ENCODE measurements around the gene IMMT. TPM values are rescaled to one million over a fixed set of nuclear protein-coding genes. Genes with fewer than 3 reads are reported as not detected.

Gene IMMT
- total RNA-seq, 1 experiment from 2014 or later: 112 TPM

GRCh38 chr2:86097114-86097896 lies 98.0 kb downstream of the IMMT start:
- no peaks in the 10 kb centered on the region for H3K9me3 ChIP-seq (ENCODE audit: control insufficient read depth, low read depth, low read length)
- H2AK5ac ChIP-seq (ENCODE audit: insufficient read length, low read length): no peak overlapping the region
- H3K56ac ChIP-seq (ENCODE audit: insufficient read length, low read depth, low read length): no peak overlapping the region
- H2AFZ ChIP-seq (ENCODE audit: low read length): no peak overlapping the region
- H3K9me3 Mint-ChIP-seq: no peaks in the 10 kb centered on the region
- H2BK120ac ChIP-seq (ENCODE audit: low read depth, low read length, poor library complexity, severe bottlenecking): no peak overlapping the region
- no peak overlapping the region for H3K4me2 ChIP-seq (ENCODE audit: insufficient read depth, insufficient read length, low read length)
- no peaks in the 10 kb centered on the region for H4K20me1 ChIP-seq (ENCODE audit: control insufficient read depth, insufficient read depth, insufficient read length)
- no peak overlapping the region for H3T11ph ChIP-seq (ENCODE audit: low read length)
- H3K18ac ChIP-seq (ENCODE audit: insufficient read length, low read depth, low read length): no peak overlapping the region
- H4K8ac ChIP-seq (replicated peaks; ENCODE audit: insufficient read length, low read depth, low read length): no peak overlapping the region
- no CpG with 5 or more reads among the region's 3 CpGs for WGBS (ENCODE audit: extremely low coverage, insufficient read length, low lambda C conversion rate)
- peaks cover 21 to 73% (median 63%) of the 10 kb centered on the region in 3 experiments for H3K36me3 Mint-ChIP-seq (ENCODE audit: insufficient read depth in 1 of 3, low read depth in 3 of 3)
- no peak overlapping the region for H2BK5ac ChIP-seq (ENCODE audit: insufficient read length, low read length)
- H4K5ac ChIP-seq (ENCODE audit: insufficient read length, low read depth, low read length): no peak overlapping the region
- no peak overlapping the region for H3K4ac ChIP-seq (ENCODE audit: low read depth, low read length)
- H2BK20ac ChIP-seq (ENCODE audit: low read depth, low read length, poor library complexity, severe bottlenecking): no peak overlapping the region
- no peaks in the 10 kb centered on the region for H3K23me2 ChIP-seq (ENCODE audit: insufficient read length, low read depth, low read length, poor library complexity, severe bottlenecking)
- no peak overlapping the region for H4K91ac ChIP-seq (ENCODE audit: insufficient read length, low read depth, low read length)
- no peak for DNase-seq
- peaks cover 2% of the 10 kb centered on the region; the same call in 1 of the 2 replicates for H3K79me2 ChIP-seq (ENCODE audit: insufficient read depth, low read length)
- H3K4me1 Mint-ChIP-seq: no peaks in the 10 kb centered on the region
- no peak overlapping the region for H3K23ac ChIP-seq (ENCODE audit: insufficient read length, low read depth, low read length)
- H3K27ac ChIP-seq (ENCODE audit: insufficient read length, low read depth, low read length): no peak overlapping the region
- no peak for TF ChIP-seq CTCF (conservative IDR thresholded peaks at IDR 0.05)
- no peak overlapping the region for H3K27ac Mint-ChIP-seq
- no peak overlapping the region for H3K9ac ChIP-seq (ENCODE audit: extremely low read depth, insufficient read length, low read length)
- H3K4me1 ChIP-seq (ENCODE audit: insufficient read depth, low read length): no peaks in the 10 kb centered on the region
- no peaks in the 10 kb centered on the region for H3K27me3 Mint-ChIP-seq (ENCODE audit: low read depth)
- no peak overlapping the region for H3K14ac ChIP-seq (ENCODE audit: insufficient read depth, low read length)
- H3K79me1 ChIP-seq (ENCODE audit: insufficient read depth, low read depth, low read length, poor library complexity, severe bottlenecking): peaks cover 9% of the 10 kb centered on the region
- no peaks in the 10 kb centered on the region for H3K27me3 ChIP-seq (ENCODE audit: insufficient read depth, low read length)
- H2BK12ac ChIP-seq (ENCODE audit: insufficient read length, low read depth, low read length): no peak overlapping the region
- no peak overlapping the region for H2BK15ac ChIP-seq (ENCODE audit: low read depth, low read length)
- no peak overlapping the region for H3K4me3 Mint-ChIP-seq

Measured in H9 (cell line).